GM23248 (cell line): ENCODE data around the gene GNMT. TPM values are rescaled to one million over a fixed set of nuclear protein-coding genes. Genes with fewer than 3 reads are reported as not detected.
"Not testable (repeated sequence)": the region's sequence is repeated elsewhere in the genome, so short reads cannot be mapped to it uniquely, and the experiment has no call there.

Experiments
- DNase-seq: peaks from one replicate; pipeline ENCODE4 v3.0.0-alpha.2; 2015
- H2AFZ ChIP-seq: fragments of 200-600 bp; sonication (generic); 2 replicates; pipeline ENCODE4 v1.6.1; 2016; ENCODE audit warnings: antibody characterized with exemption
- H3F3A ChIP-seq: fragments of 200-600 bp; sonication (generic); 2 replicates; pipeline ENCODE4 v1.6.1; 2016; ENCODE audit warnings: mild to moderate bottlenecking, antibody characterized with exemption, mixed run types; ENCODE audit not compliant: insufficient read depth
- H3K27ac ChIP-seq: fragments of 200-600 bp; sonication (generic); 2 replicates; pipeline ENCODE4 v1.5.1; 2016; ENCODE audit warnings: mild to moderate bottlenecking
- H3K27me3 ChIP-seq: fragments of 200-600 bp; sonication (generic); replicated peaks from 2 replicates; pipeline ENCODE4 v1.6.1; 2016; ENCODE audit warnings: mild to moderate bottlenecking; ENCODE audit not compliant: insufficient read depth
- H3K36me3 ChIP-seq: fragments of 200-600 bp; sonication (generic); 2 replicates; pipeline ENCODE4 v1.6.1; 2016; ENCODE audit warnings: low read depth, mild to moderate bottlenecking
- H3K4me1 ChIP-seq: fragments of 200-600 bp; sonication (generic); 2 replicates; pipeline ENCODE4 v1.6.1; 2016; ENCODE audit warnings: mild to moderate bottlenecking; ENCODE audit not compliant: insufficient read depth
- H3K4me2 ChIP-seq: fragments of 200-600 bp; sonication (generic); one replicate; pipeline ENCODE4 v1.6.1; 2016; ENCODE audit warnings: mild to moderate bottlenecking; ENCODE audit not compliant: unreplicated experiment
- H3K4me3 ChIP-seq: fragments of 200-600 bp; sonication (generic); 2 replicates; pipeline ENCODE4 v1.5.1; 2016; ENCODE audit warnings: mild to moderate bottlenecking
- H3K79me2 ChIP-seq: fragments of 200-600 bp; sonication (generic); 2 replicates; pipeline ENCODE4 v1.6.1; 2016; ENCODE audit warnings: mild to moderate bottlenecking; ENCODE audit not compliant: insufficient read depth
- H3K9ac ChIP-seq: fragments of 200-600 bp; sonication (generic); 2 replicates; pipeline ENCODE4 v1.6.1; 2016; ENCODE audit warnings: mild to moderate bottlenecking
- H3K9me2 ChIP-seq: fragments of 200-600 bp; sonication (generic); 2 replicates; pipeline ENCODE4 v1.6.1; 2016; ENCODE audit warnings: mixed run types, mild to moderate bottlenecking, moderate library complexity; ENCODE audit not compliant: insufficient read depth
- H3K9me3 ChIP-seq: fragments of 200-600 bp; sonication (generic); one replicate; pipeline ENCODE4 v1.6.1; 2017; ENCODE audit warnings: low read depth
- H4K20me1 ChIP-seq: fragments of 200-600 bp; sonication (generic); 2 replicates; pipeline ENCODE4 v1.6.0; 2016; ENCODE audit not compliant: insufficient read depth
- EZH2 ChIP-seq: fragments of 200-600 bp; sonication (generic); IDR thresholded peaks from 2 replicates; pipeline ENCODE4 v1.6.1; 2018; ENCODE audit warnings: antibody characterized with exemption, mild to moderate bottlenecking; ENCODE audit not compliant: insufficient read depth, poor library complexity, severe bottlenecking
- EZH2phosphoT487 ChIP-seq: fragments of 200-600 bp; sonication (generic); IDR thresholded peaks from 2 replicates; pipeline ENCODE4 v1.6.1; 2018; ENCODE audit warnings: antibody characterized with exemption, moderate library complexity, mild to moderate bottlenecking, low read depth; ENCODE audit not compliant: insufficient read depth
- WGBS, 2 experiments: methylation state at CpG; one replicate each; pipeline ENCODE4 v1.1.6; 2015 to 2017; ENCODE audit warnings: low lambda C conversion rate in 2 of 2, low coverage in 1 of 2; ENCODE audit errors: missing lambda C conversion rate in 2 of 2; 5-methylcytosine and 5-hydroxymethylcytosine counted together
- in situ Hi-C: fragments of 300-500 bp; cut with MboI; formaldehyde crosslinking; loops from 2 replicates; pipeline ENCODE4 v1.15.0; 2020
- polyA plus RNA-seq: library from polyadenylated mRNA; unstranded; fragments of >200 nt; fragmentation: Nextera tagmentation; extraction: Ambion mirVana; gene quantifications from 2 replicates; pipeline ENCODE4 v1.2.1, GENCODE V29; 2016
- total RNA-seq: library from RNA; depleted of rRNA; stranded (reverse); fragments of >200 nt; shearing (Covaris generic); gene quantifications from 2 replicates; pipeline ENCODE4 v1.2.3, GENCODE V29; 2014

GNMT gene
- total and polyA plus RNA-seq, 2 experiments from 2014 or later, result not detected

DNA sequence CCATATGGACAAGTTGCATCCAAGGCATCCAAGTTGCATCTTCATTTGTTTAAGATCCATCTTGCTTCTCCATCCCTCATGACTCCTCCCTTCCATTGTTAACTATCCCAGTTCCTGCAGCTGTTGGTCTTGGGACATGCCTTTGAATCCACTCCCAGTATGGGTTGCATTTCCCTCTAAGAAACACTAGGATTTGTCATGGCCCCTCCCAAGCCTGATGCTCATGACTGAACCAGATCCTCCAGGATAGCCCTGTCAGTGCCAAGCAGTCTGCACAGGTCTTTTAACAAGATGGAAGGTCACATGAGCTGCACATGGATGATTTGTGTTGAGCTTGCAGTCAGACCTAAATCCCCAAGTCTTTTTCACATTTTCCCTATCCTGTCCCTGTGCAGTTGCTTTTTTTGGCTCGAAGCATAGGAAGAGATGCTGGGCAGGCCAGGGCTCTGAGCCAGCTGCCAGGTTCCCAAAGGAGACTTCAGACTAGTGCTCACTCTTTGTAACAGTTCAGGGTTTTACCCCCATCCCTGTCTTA, 28.0 kb downstream of the GNMT start:
- peak; percentile 57 for DNase-seq
- WGBS, 2 experiments, result 52 to 60% methylated on average over 1 of the region's 1 CpG
- Histone ChIP-seq H4K20me1 (no peaks in the 10 kb centered on the region), H3K9ac (no peak overlapping the region), H3K4me2 (no peak overlapping the region), H2AFZ (no peak overlapping the region), H3K9me2 (no peaks in the 10 kb centered on the region), H3K36me3 (no peaks in the 10 kb centered on the region; the same call in 1 of the 2 replicates), H3K9me3 (no peaks in the 10 kb centered on the region), H3K27ac (no peak overlapping the region), H3K4me1 (peaks cover 23% of the 10 kb centered on the region), H3K27me3 (no peaks in the 10 kb centered on the region), H3F3A (0 out of 2 replicates have a peak, but pooled peaks cover 5% of the 10 kb centered on the region), H3K4me3 (no peak overlapping the region), H3K79me2 (peaks cover 62% of the 10 kb centered on the region)
- no peak for TF ChIP-seq EZH2phosphoT487
- no peak for TF ChIP-seq EZH2
- in situ Hi-C loops, result no loop called here

DNA sequence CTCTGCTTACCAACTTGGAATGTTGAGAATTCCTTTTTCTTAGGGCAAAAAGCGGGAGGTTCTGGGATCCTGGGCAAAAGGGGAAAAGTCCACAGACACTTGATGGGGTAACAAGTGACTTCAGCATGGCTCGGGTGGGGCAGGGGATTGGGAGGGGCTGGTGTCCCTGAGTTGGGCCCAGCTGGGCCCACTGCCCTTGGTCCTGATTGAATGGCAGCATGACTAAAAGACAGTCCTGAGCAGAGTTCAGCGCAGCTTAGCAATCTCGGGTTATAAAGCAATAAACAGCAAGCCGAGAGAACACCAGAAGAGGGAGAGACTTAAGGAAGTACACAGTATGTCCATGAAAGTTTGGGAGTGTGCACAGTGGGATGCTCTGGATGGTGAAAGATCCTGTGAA, 29.4 kb downstream of the GNMT start:
- no peak for DNase-seq
- 84 to 88% methylated on average over 5 of the region's 5 CpGs for WGBS, 2 experiments
- Histone ChIP-seq H3K27me3 (no peaks in the 10 kb centered on the region), H3K4me1 (peaks cover 23% of the 10 kb centered on the region), H3F3A (no peaks in the 10 kb centered on the region), H2AFZ (no peak overlapping the region), H3K9me2 (no peaks in the 10 kb centered on the region), H3K9ac (no peak overlapping the region), H3K79me2 (peaks cover 60% of the 10 kb centered on the region), H3K9me3 (no peaks in the 10 kb centered on the region), H3K36me3 (no peaks in the 10 kb centered on the region; the same call in 1 of the 2 replicates), H3K27ac (no peak overlapping the region), H3K4me2 (no peak overlapping the region), H3K4me3 (no peak overlapping the region), H4K20me1 (no peaks in the 10 kb centered on the region)
- in situ Hi-C loops, result no loop called here
- TF ChIP-seq EZH2 (no peak), EZH2phosphoT487 (no peak)

DNA sequence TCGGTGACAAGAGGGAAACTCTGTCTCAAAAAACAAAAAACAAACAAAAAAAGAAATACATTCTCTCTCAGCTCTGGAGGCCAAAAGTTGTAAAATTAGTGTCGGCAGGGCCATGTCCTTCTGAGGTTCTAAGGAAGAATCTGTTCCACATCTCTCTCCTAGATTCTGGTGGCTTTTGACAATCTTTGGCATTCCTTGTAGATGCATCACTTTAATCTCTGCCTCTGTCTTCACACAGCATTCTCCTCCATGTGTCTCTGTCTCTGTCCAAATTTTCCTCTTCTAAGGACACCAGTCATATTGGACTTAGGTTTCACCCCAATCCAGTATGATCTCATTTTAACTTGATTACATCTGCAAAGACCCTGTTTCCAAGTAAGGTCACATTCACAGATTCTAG, 32.9 kb downstream of the GNMT start:
- Histone ChIP-seq H3K4me3 (no peak overlapping the region), H4K20me1 (no peaks in the 10 kb centered on the region), H3K9me3 (no peaks in the 10 kb centered on the region), H3K36me3 (no peaks in the 10 kb centered on the region; the same call in 1 of the 2 replicates), H3K4me2 (no peak overlapping the region), H3K27ac (no peak overlapping the region), H3K9me2 (no peaks in the 10 kb centered on the region), H3K4me1 (0 out of 2 replicates have a peak, but pooled peaks cover 3% of the 10 kb centered on the region), H3K9ac (no peak overlapping the region), H3K27me3 (no peaks in the 10 kb centered on the region), H3F3A (no peaks in the 10 kb centered on the region; the same call in 1 of the 2 replicates), H2AFZ (no peak overlapping the region), H3K79me2 (peaks cover 34% of the 10 kb centered on the region)
- 64 to 78% methylated on average over 2 of the region's 2 CpGs for WGBS, 2 experiments
- TF ChIP-seq EZH2phosphoT487 (no peak), EZH2 (no peak)
- DNase-seq, result peak; percentile 28
- in situ Hi-C loops, result no loop called here

DNA sequence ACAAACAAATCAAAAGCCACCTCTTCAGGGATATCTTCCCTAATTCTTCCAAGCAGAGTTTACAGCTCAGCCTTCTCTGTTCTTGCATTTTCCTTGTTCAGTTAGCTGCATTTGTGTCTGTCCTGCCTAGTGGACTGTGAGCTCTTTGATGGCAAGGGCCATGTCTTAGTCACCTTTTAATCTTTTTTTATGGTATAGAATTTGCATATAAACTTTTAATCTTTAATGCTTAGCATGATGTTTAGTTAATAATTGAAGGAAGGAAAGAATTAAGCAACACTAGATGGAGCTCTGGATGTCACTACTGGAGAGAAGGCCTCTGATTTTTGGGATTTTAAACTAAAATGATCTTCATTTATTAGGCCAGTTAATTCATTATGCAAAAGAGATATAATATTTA, 36.0 kb downstream of the GNMT start:
- no peak overlapping the region for H3K27ac ChIP-seq
- no peak overlapping the region for H3K4me2 ChIP-seq
- H3K79me2 ChIP-seq, result peaks cover 36% of the 10 kb centered on the region
- H3K36me3 ChIP-seq, result no peaks in the 10 kb centered on the region; the same call in 1 of the 2 replicates
- H3K4me3 ChIP-seq, result no peak overlapping the region
- H3F3A ChIP-seq, result no peaks in the 10 kb centered on the region; the same call in 1 of the 2 replicates
- H3K9me3 ChIP-seq, result no peaks in the 10 kb centered on the region
- no peak for TF ChIP-seq EZH2
- no peak for TF ChIP-seq EZH2phosphoT487
- in situ Hi-C loops, result no loop called here
- no peak overlapping the region for H3K9ac ChIP-seq
- no peak for DNase-seq
- H2AFZ ChIP-seq, result no peak overlapping the region
- H3K4me1 ChIP-seq, result 0 out of 2 replicates have a peak, but pooled peaks cover 3% of the 10 kb centered on the region
- no peaks in the 10 kb centered on the region for H3K9me2 ChIP-seq
- H3K27me3 ChIP-seq, result no peaks in the 10 kb centered on the region
- no peaks in the 10 kb centered on the region for H4K20me1 ChIP-seq

DNA sequence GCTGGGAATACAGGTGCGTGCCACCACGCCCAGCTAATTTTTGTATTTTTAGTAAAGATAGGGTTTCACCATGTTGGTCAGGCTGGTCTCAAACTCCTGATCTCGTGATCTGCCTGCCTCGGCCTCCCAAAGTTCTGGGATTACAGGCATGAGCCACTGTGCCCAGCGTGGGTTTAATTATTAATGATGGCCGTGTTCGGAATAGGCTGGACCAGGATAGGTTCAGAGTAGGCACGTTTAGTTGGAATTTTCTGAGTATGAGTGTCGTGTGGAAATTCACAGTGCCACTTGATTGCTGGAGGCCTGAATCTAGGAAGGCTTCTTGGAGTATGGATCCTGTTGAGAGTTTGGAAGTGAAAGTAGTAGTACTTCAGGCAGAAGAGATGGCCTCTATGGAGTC, 37.7 kb downstream of the GNMT start:
- H3K4me2 ChIP-seq, H3K27me3 ChIP-seq, H3K9me2 ChIP-seq, H3F3A ChIP-seq, H3K27ac ChIP-seq, H3K9me3 ChIP-seq, H3K36me3 ChIP-seq, H3K4me1 ChIP-seq, H3K9ac ChIP-seq, H3K4me3 ChIP-seq, in situ Hi-C loops, H2AFZ ChIP-seq, H4K20me1 ChIP-seq, DNase-seq: not testable (repeated sequence)
- H3K79me2 ChIP-seq, result peaks cover 32% of the 10 kb centered on the region
- 93 to 95% methylated on average over 9 of the region's 9 CpGs for WGBS, 2 experiments
